HepG2 (cell line): ENCODE measurements around the gene OPRL1. TPM values are rescaled to one million over a fixed set of nuclear protein-coding genes. Genes with fewer than 3 reads are reported as not detected.

Experiments
- FOXK1 ChIP-seq: sonication (generic); formaldehyde crosslinking; IDR thresholded peaks from 2 replicates; pipeline ENCODE4 v1.4.0; 2020; ENCODE audit warnings: low read depth, missing genetic modification reagents, borderline replicate concordance
- MXI1 ChIP-seq: IDR thresholded peaks from 3 replicates; pipeline ENCODE4 v1.6.1; 2012; ENCODE audit warnings: low read depth, low read length, inconsistent platforms, borderline replicate concordance
- NFYB ChIP-seq: sonication (generic); formaldehyde crosslinking; IDR thresholded peaks from 2 replicates; pipeline ENCODE4 v1.4.0; 2020; ENCODE audit warnings: missing genetic modification reagents
- PHF20 ChIP-seq: sonication (generic); formaldehyde crosslinking; IDR thresholded peaks from 2 replicates; pipeline ENCODE4 v1.5.0; 2020; ENCODE audit warnings: mild to moderate bottlenecking, missing genetic modification reagents
- RBM22 ChIP-seq: fragments of 200-400 bp; formaldehyde crosslinking; optimal IDR thresholded peaks from 2 replicates; pipeline ENCODE3; 2017; ENCODE audit warnings: mild to moderate bottlenecking, low read length, moderate library complexity
- TBL1XR1 ChIP-seq: fragments of 150-350 bp; IDR thresholded peaks from 2 replicates; pipeline ENCODE4 v1.6.1; 2014; ENCODE audit warnings: borderline replicate concordance, low read length; ENCODE audit not compliant: partially characterized antibody
- YEATS2 ChIP-seq: sonication (generic); formaldehyde crosslinking; IDR thresholded peaks from 2 replicates; pipeline ENCODE4 v1.4.0; 2020; ENCODE audit warnings: missing genetic modification reagents, borderline replicate concordance
- ZBTB3 ChIP-seq: sonication (generic); formaldehyde crosslinking; IDR thresholded peaks from 2 replicates; pipeline ENCODE4 v1.4.0; 2020; ENCODE audit warnings: low read depth, mild to moderate bottlenecking, moderate library complexity, missing genetic modification reagents, borderline replicate concordance
- ZHX2 ChIP-seq, 2 experiments: sonication (generic) in 1 of 2; formaldehyde crosslinking in 1 of 2; IDR thresholded peaks; 2 replicates each; pipeline versions ENCODE4 v1.6.1 to v1.9.0; 2014 to 2022; ENCODE audit warnings: antibody characterized with exemption in 1 of 2, borderline replicate concordance in 1 of 2, inconsistent platforms in 1 of 2, low read depth in 1 of 2, missing genetic modification reagents in 1 of 2
- ZKSCAN5 ChIP-seq: sonication (generic); formaldehyde crosslinking; IDR thresholded peaks from 2 replicates; pipeline ENCODE4 v1.5.1; 2020; ENCODE audit warnings: mild to moderate bottlenecking, missing genetic modification reagents
- ZNF17 ChIP-seq: sonication (generic); formaldehyde crosslinking; IDR thresholded peaks from 2 replicates; pipeline ENCODE4 v1.5.0; 2020; ENCODE audit warnings: mild to moderate bottlenecking, missing genetic modification reagents
- ZNF20 ChIP-seq: sonication (generic); formaldehyde crosslinking; IDR thresholded peaks from 2 replicates; pipeline ENCODE4 v1.4.0; 2020; ENCODE audit warnings: mild to moderate bottlenecking, moderate library complexity, missing genetic modification reagents
- ZNF350 ChIP-seq: sonication (generic); formaldehyde crosslinking; IDR thresholded peaks from 2 replicates; pipeline ENCODE4 v1.4.0; 2020; ENCODE audit warnings: mild to moderate bottlenecking, low read depth, missing genetic modification reagents, borderline replicate concordance
- ZNF660 ChIP-seq: sonication (generic); formaldehyde crosslinking; IDR thresholded peaks from 2 replicates; pipeline ENCODE4 v1.5.1; 2020; ENCODE audit warnings: mild to moderate bottlenecking, low read depth, missing genetic modification reagents, borderline replicate concordance
- ZNF691 ChIP-seq: sonication (generic); formaldehyde crosslinking; IDR thresholded peaks from 2 replicates; pipeline ENCODE4 v1.4.0; 2020; ENCODE audit warnings: missing genetic modification reagents, low read depth, mild to moderate bottlenecking, borderline replicate concordance
- ZNF780A ChIP-seq: sonication (generic); formaldehyde crosslinking; IDR thresholded peaks from 2 replicates; pipeline ENCODE4 v1.8.0; 2022; ENCODE audit warnings: mild to moderate bottlenecking, missing genetic modification reagents, moderate library complexity
- polyA plus RNA-seq, 8 experiments: library from polyadenylated mRNA; depleted of rRNA in 3 of 8; stranded (reverse) in 7 of 8; unstranded in 1 of 8; fragments of >200 nt; fragmentation: Illumina TruSeq in 4 of 8; extraction: Trizol in 4 of 8; gene quantifications; 2 replicates each; pipeline versions ENCODE4 v1.2.1 to v1.2.3, GENCODE V29; 2011 to 2016; ENCODE audit warnings: low read depth in 4 of 8, missing spikeins in 1 of 8, mixed read lengths in 1 of 8; ENCODE audit not compliant: insufficient read depth in 1 of 8
- total RNA-seq, 5 experiments: library from RNA; depleted of rRNA; stranded (reverse); fragments of >200 nt; fragmentation: Illumina TruSeq; extraction: Trizol; gene quantifications; 2 replicates each; pipeline ENCODE4 v1.2.3, GENCODE V29; 2016; ENCODE audit warnings: low read depth in 1 of 5
- TF ChIP-seq, protein P1 (sequence below): sonication (generic); formaldehyde crosslinking; IDR thresholded peaks from 2 replicates; pipeline ENCODE4 v1.4.0; 2020; ENCODE audit warnings: mild to moderate bottlenecking, missing genetic modification reagents
- TF ChIP-seq, protein P2 (sequence below): sonication (generic); formaldehyde crosslinking; IDR thresholded peaks from 2 replicates; pipeline ENCODE4 v1.5.0; 2020; ENCODE audit warnings: missing genetic modification reagents

Gene OPRL1
- total and polyA plus RNA-seq, 2 of the 13 experiments (the other 11 are each of a cell fraction or from before 2014, with no cell fraction given): 0.35 to 0.71 TPM

- TF ChIP-seq ZHX2 (IDR thresholded peaks at IDR 0.05; ENCODE audit: low read depth) (no peak), ZHX2 (CRISPR knock-in tag; IDR thresholded peaks at IDR 0.05; ENCODE audit: borderline replicate concordance) (peak; percentile 70; the same call in 1 of the 2 replicates), YEATS2 (CRISPR knock-in tag) (0 out of 2 replicates have a peak, but pooled peaks have one; percentile 56), FOXK1 (CRISPR knock-in tag) (peak; percentile 64; the same call in 1 of the 2 replicates), ZNF780A (no peak), PHF20 (no peak; the same call in 1 of the 2 replicates), ZNF17 (no peak), NFYB (CRISPR knock-in tag) (no peak), TBL1XR1 (no peak), ZNF660 (CRISPR knock-in tag) (no peak), ZNF350 (peak; percentile 76), ZKSCAN5 (CRISPR knock-in tag) (no peak), ZNF20 (CRISPR knock-in tag) (0 out of 2 replicates have a peak, but pooled peaks have one; percentile 12), ZBTB3 (CRISPR knock-in tag) (no peak), RBM22 (no peak), MXI1 (peak; percentile 75; the same call in 2 of the 3 replicates), ZNF691 (no peak; the same call in 1 of the 2 replicates)
- TF ChIP-seq, protein P1, sequence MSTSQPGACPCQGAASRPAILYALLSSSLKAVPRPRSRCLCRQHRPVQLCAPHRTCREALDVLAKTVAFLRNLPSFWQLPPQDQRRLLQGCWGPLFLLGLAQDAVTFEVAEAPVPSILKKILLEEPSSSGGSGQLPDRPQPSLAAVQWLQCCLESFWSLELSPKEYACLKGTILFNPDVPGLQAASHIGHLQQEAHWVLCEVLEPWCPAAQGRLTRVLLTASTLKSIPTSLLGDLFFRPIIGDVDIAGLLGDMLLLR (CRISPR knock-in tag): no peak; the same call in 1 of the 2 replicates
- TF ChIP-seq, protein P2, sequence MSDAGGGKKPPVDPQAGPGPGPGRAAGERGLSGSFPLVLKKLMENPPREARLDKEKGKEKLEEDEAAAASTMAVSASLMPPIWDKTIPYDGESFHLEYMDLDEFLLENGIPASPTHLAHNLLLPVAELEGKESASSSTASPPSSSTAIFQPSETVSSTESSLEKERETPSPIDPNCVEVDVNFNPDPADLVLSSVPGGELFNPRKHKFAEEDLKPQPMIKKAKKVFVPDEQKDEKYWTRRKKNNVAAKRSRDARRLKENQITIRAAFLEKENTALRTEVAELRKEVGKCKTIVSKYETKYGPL (CRISPR knock-in tag): no peak
These were observed 29.4 kb upstream of the OPRL1 start (continued) for GRCh38 chr20:64050261-64051032.
